ENCODE data around the gene SRC. TPM values are rescaled to one million over a fixed set of nuclear protein-coding genes. Genes with fewer than 3 reads are reported as not detected.

SRC gene
- total RNA-seq, 2 experiments from 2014 or later: 5.3 to 6.1 TPM

- POLR2A ChIA-PET: no interaction called here
- no peak overlapping the region for H3K4me3 Mint-ChIP-seq
These were observed 59.5 kb downstream of the SRC start for GRCh38 chr20:37405351-37405897.

GRCh38 chr20:37406010-37406998 is 60.4 kb downstream of the SRC start:
- intact Hi-C loops (cut with micrococcal nuclease): loop anchor here (2.0 kb wide), 1 partner anchor 122 kb away; no protein-coding TSS in a partner anchor
- peak; percentile 47 for DNase-seq
- Mint-ChIP-seq H3K36me3 (no peaks in the 10 kb centered on the region), H3K9me3 (no peaks in the 10 kb centered on the region), H3K27ac (no peak overlapping the region), H3K4me3 (peak overlapping the region; percentile 18), H3K27me3 (peaks cover 23% of the 10 kb centered on the region), H3K4me1 (ENCODE audit: low read depth) (peaks cover 13% of the 10 kb centered on the region)
- POLR2A ChIA-PET: no interaction called here
- CTCF ChIA-PET: interaction anchor here (1.0 kb wide), 1 partner anchor 22 kb away, joined by 3 read pairs; no protein-coding TSS in a partner anchor

More at GRCh38 chr20:37405351-37405897, 59.5 kb downstream of the SRC start:
- DNase-seq: no peak
- intact Hi-C loops (cut with micrococcal nuclease): no loop called here
- H3K27ac Mint-ChIP-seq: no peak overlapping the region
- no peaks in the 10 kb centered on the region for H3K9me3 Mint-ChIP-seq
- CTCF ChIA-PET: no interaction called here
- no peaks in the 10 kb centered on the region for H3K36me3 Mint-ChIP-seq
- peaks cover 23% of the 10 kb centered on the region for H3K27me3 Mint-ChIP-seq
- peaks cover 13% of the 10 kb centered on the region for H3K4me1 Mint-ChIP-seq (ENCODE audit: low read depth)

- H3K4me1 Mint-ChIP-seq (ENCODE audit: low read depth): peaks cover 13% of the 10 kb centered on the region
- no peaks in the 10 kb centered on the region for H3K9me3 Mint-ChIP-seq
- ChIA-PET POLR2A (no interaction called here), CTCF (interaction anchor here (1.0 kb wide), 1 partner anchor 23 kb away, joined by 3 read pairs; no protein-coding TSS in a partner anchor)
- no peak for DNase-seq
- H3K4me3 Mint-ChIP-seq: peak overlapping the region; percentile 33
- H3K27me3 Mint-ChIP-seq: peaks cover 23% of the 10 kb centered on the region
- intact Hi-C loops (cut with micrococcal nuclease): loop anchor here (2.0 kb wide), 1 partner anchor 122 kb away; no protein-coding TSS in a partner anchor
- H3K27ac Mint-ChIP-seq: no peak overlapping the region
- H3K36me3 Mint-ChIP-seq: no peaks in the 10 kb centered on the region
These were observed 61.2 kb downstream of the SRC start for GRCh38 chr20:37407019-37407566.

GRCh38 chr20:37407573-37408002 is 61.6 kb downstream of the SRC start:
- ChIA-PET POLR2A (no interaction called here), CTCF (no interaction called here)
- Mint-ChIP-seq H3K27ac (no peak overlapping the region), H3K4me1 (ENCODE audit: low read depth) (peaks cover 13% of the 10 kb centered on the region), H3K4me3 (no peak overlapping the region), H3K9me3 (no peaks in the 10 kb centered on the region), H3K27me3 (peaks cover 23% of the 10 kb centered on the region), H3K36me3 (no peaks in the 10 kb centered on the region)
- DNase-seq: no peak
- intact Hi-C loops (cut with micrococcal nuclease): loop anchor here (2.0 kb wide), 1 partner anchor 121 kb away; no protein-coding TSS in a partner anchor

- Mint-ChIP-seq H3K27me3 (peaks cover 23% of the 10 kb centered on the region), H3K4me1 (ENCODE audit: low read depth) (peaks cover 13% of the 10 kb centered on the region), H3K36me3 (no peaks in the 10 kb centered on the region), H3K27ac (no peak overlapping the region), H3K9me3 (no peaks in the 10 kb centered on the region), H3K4me3 (no peak overlapping the region)
- intact Hi-C loops (cut with micrococcal nuclease): no loop called here
- ChIA-PET CTCF (no interaction called here), POLR2A (no interaction called here)
- no peak for DNase-seq
These were observed 62.6 kb downstream of the SRC start for GRCh38 chr20:37408302-37409193.

GRCh38 chr20:37411408-37412219 is 65.7 kb downstream of the SRC start:
- DNase-seq: peak; percentile 19
- POLR2A ChIA-PET: no interaction called here
- Mint-ChIP-seq H3K4me3 (no peak overlapping the region), H3K4me1 (ENCODE audit: low read depth) (peaks cover 4% of the 10 kb centered on the region), H3K9me3 (no peaks in the 10 kb centered on the region), H3K27me3 (peaks cover 16% of the 10 kb centered on the region), H3K36me3 (no peaks in the 10 kb centered on the region), H3K27ac (no peak overlapping the region)
- CTCF ChIA-PET: no interaction called here
- intact Hi-C loops (cut with micrococcal nuclease): no loop called here

- POLR2A ChIA-PET: no interaction called here
- H3K4me3 Mint-ChIP-seq: no peak overlapping the region
- CTCF ChIA-PET: no interaction called here
- H3K9me3 Mint-ChIP-seq: no peaks in the 10 kb centered on the region
- H3K27ac Mint-ChIP-seq: no peak overlapping the region
- no peaks in the 10 kb centered on the region for H3K4me1 Mint-ChIP-seq (ENCODE audit: low read depth)
- no peaks in the 10 kb centered on the region for H3K36me3 Mint-ChIP-seq
- peaks cover 13% of the 10 kb centered on the region for H3K27me3 Mint-ChIP-seq
- intact Hi-C loops (cut with micrococcal nuclease): no loop called here
- DNase-seq: no peak
These were observed 67.0 kb downstream of the SRC start for GRCh38 chr20:37413023-37413334.

GRCh38 chr20:37413379-37413778 is 67.4 kb downstream of the SRC start:
- no peak for DNase-seq
- H3K27ac Mint-ChIP-seq: no peak overlapping the region
- POLR2A ChIA-PET: interaction anchor here (0.6 kb wide), 1 partner anchor 813 kb away, joined by 3 read pairs; no protein-coding TSS in a partner anchor
- CTCF ChIA-PET: no interaction called here
- H3K36me3 Mint-ChIP-seq: no peaks in the 10 kb centered on the region
- no peaks in the 10 kb centered on the region for H3K9me3 Mint-ChIP-seq
- intact Hi-C loops (cut with micrococcal nuclease): no loop called here
- no peak overlapping the region for H3K4me3 Mint-ChIP-seq
- peaks cover 10% of the 10 kb centered on the region for H3K27me3 Mint-ChIP-seq
- H3K4me1 Mint-ChIP-seq (ENCODE audit: low read depth): no peaks in the 10 kb centered on the region

- Mint-ChIP-seq H3K27ac (no peak overlapping the region), H3K9me3 (no peaks in the 10 kb centered on the region), H3K36me3 (no peaks in the 10 kb centered on the region), H3K4me1 (ENCODE audit: low read depth) (no peaks in the 10 kb centered on the region), H3K4me3 (no peak overlapping the region), H3K27me3 (peaks cover under 1% of the 10 kb centered on the region)
- CTCF ChIA-PET: no interaction called here
- POLR2A ChIA-PET: no interaction called here
- intact Hi-C loops (cut with micrococcal nuclease): no loop called here
- DNase-seq: no peak
These were observed 68.5 kb downstream of the SRC start for GRCh38 chr20:37414224-37415035.

GRCh38 chr20:37415118-37416085 is 69.5 kb downstream of the SRC start:
- CTCF ChIA-PET: no interaction called here
- intact Hi-C loops (cut with micrococcal nuclease): no loop called here
- Mint-ChIP-seq H3K27ac (no peak overlapping the region), H3K4me3 (no peak overlapping the region), H3K9me3 (no peaks in the 10 kb centered on the region), H3K36me3 (no peaks in the 10 kb centered on the region), H3K27me3 (no peaks in the 10 kb centered on the region), H3K4me1 (ENCODE audit: low read depth) (no peaks in the 10 kb centered on the region)
- POLR2A ChIA-PET: no interaction called here
- no peak for DNase-seq

Data from activated CD4-positive, alpha-beta memory T cell treated with anti-CD3 and anti-CD28 coated beads for 36 hours (primary cell).